Hepatocyte (in vitro differentiated cells): ENCODE measurements around the gene IGFBP6. TPM values are rescaled to one million over a fixed set of nuclear protein-coding genes. Genes with fewer than 3 reads are reported as not detected.
A peak's percentile ranks its signal among the peaks of the same experiment; 100 is the strongest.

Experiments
- DNase-seq: peaks from one replicate; pipeline ENCODE4 v3.0.0-alpha.2; 2016; ENCODE audit warnings: low spot score
- H2AFZ ChIP-seq: fragments of 200-600 bp; sonication (generic); 2 replicates; pipeline ENCODE4 v1.6.0; 2016; ENCODE audit warnings: antibody characterized with exemption, mild to moderate bottlenecking
- H3K27ac ChIP-seq: fragments of 200-600 bp; sonication (generic); 2 replicates; pipeline ENCODE4 v1.5.1; 2016; ENCODE audit warnings: mild to moderate bottlenecking
- H3K27me3 ChIP-seq: fragments of 200-600 bp; sonication (generic); 2 replicates; pipeline ENCODE4 v1.6.1; 2016
- H3K36me3 ChIP-seq: fragments of 200-600 bp; sonication (generic); replicated peaks from 2 replicates; pipeline ENCODE4 v1.5.1; 2016; ENCODE audit warnings: low read depth; ENCODE audit not compliant: insufficient read depth
- H3K4me1 ChIP-seq: fragments of 200-600 bp; sonication (generic); 2 replicates; pipeline ENCODE4 v1.5.1; 2016; ENCODE audit warnings: mild to moderate bottlenecking, moderate library complexity; ENCODE audit not compliant: insufficient read depth
- H3K4me2 ChIP-seq: fragments of 200-600 bp; sonication (generic); 2 replicates; pipeline ENCODE4 v1.6.0; 2016
- H3K4me3 ChIP-seq: fragments of 200-600 bp; sonication (generic); 2 replicates; pipeline ENCODE4 v1.5.1; 2016; ENCODE audit warnings: mild to moderate bottlenecking
- H3K79me2 ChIP-seq: fragments of 200-600 bp; sonication (generic); 2 replicates; pipeline ENCODE4 v1.6.0; 2017; ENCODE audit warnings: mild to moderate bottlenecking
- H3K9me2 ChIP-seq: fragments of 200-600 bp; sonication (generic); replicated peaks from 2 replicates; pipeline ENCODE4 v1.6.0; 2017; ENCODE audit warnings: mild to moderate bottlenecking; ENCODE audit not compliant: insufficient read depth
- H3K9me3 ChIP-seq: fragments of 200-600 bp; sonication (generic); 2 replicates; pipeline ENCODE4 v1.5.1; 2016; ENCODE audit warnings: low read depth, mild to moderate bottlenecking
- H4K20me1 ChIP-seq: fragments of 200-600 bp; sonication (generic); 2 replicates; pipeline ENCODE4 v1.6.0; 2016; ENCODE audit warnings: mild to moderate bottlenecking; ENCODE audit not compliant: insufficient read depth, poor library complexity, severe bottlenecking
- EZH2 ChIP-seq: fragments of 200-600 bp; sonication (generic); IDR thresholded peaks from 2 replicates; pipeline ENCODE4 v1.6.1; 2016; ENCODE audit warnings: antibody characterized with exemption, mild to moderate bottlenecking, borderline replicate concordance
- EZH2phosphoT487 ChIP-seq: fragments of 200-600 bp; sonication (generic); IDR thresholded peaks from one replicate; pipeline ENCODE4 v1.6.1; 2018; ENCODE audit warnings: antibody characterized with exemption, mild to moderate bottlenecking, low read depth, moderate library complexity; ENCODE audit not compliant: unreplicated experiment, severe bottlenecking
- WGBS: methylation state at CpG from one replicate; pipeline ENCODE4 v1.1.6; 2016; ENCODE audit warnings: low lambda C conversion rate; ENCODE audit errors: missing lambda C conversion rate; 5-methylcytosine and 5-hydroxymethylcytosine counted together
- polyA plus RNA-seq: library from polyadenylated mRNA; unstranded; fragments of >200 nt; fragmentation: Nextera tagmentation; extraction: Ambion mirVana; gene quantifications from 2 replicates; pipeline ENCODE4 v1.2.1, GENCODE V29; 2016
- total RNA-seq: library from RNA; depleted of rRNA; stranded (reverse); fragments of >200 nt; gene quantifications from 2 replicates; pipeline ENCODE4 v1.2.3, GENCODE V29; 2014
- TF ChIP-seq, protein P1 (sequence below): fragments of 200-600 bp; sonication (generic); IDR thresholded peaks from 2 replicates; pipeline ENCODE4 v1.5.1; 2016; ENCODE audit warnings: antibody characterized with exemption, mild to moderate bottlenecking; ENCODE audit not compliant: poor library complexity

The IGFBP6 gene
- total and polyA plus RNA-seq, 2 experiments from 2014 or later = 25.1 to 86.0 TPM

DNA sequence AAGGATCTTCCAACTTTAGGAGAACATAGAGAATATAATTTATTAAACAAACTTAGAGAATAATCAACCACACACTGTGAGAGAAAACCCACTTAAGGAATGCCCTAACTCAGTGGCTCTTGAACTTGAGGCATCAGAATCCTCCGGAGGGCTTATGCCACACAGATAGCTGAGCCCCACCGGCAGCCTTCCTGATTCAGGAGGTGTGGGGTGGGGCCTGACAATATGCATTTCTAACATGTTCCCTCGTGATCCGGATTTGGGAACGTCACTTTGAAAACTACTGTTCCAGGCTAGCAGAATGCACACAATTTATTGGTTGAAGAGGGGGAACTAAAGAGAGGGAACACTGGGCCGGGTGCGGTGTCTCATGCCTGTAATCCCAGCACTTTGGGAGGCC, 3.8 kb downstream of the IGFBP6 start:
- H4K20me1 ChIP-seq = no peaks in the 10 kb centered on the region
- H3K4me1 ChIP-seq = peaks cover 31% of the 10 kb centered on the region
- H3K9me2 ChIP-seq = no peaks in the 10 kb centered on the region
- H3K4me3 ChIP-seq = no peak overlapping the region
- WGBS = 88% methylated on average over 7 of the region's 7 CpGs
- H3K27ac ChIP-seq = no peak overlapping the region
- H3K27me3 ChIP-seq = no peaks in the 10 kb centered on the region
- no peaks in the 10 kb centered on the region for H3K36me3 ChIP-seq
- H2AFZ ChIP-seq = no peak overlapping the region
- no peaks in the 10 kb centered on the region for H3K79me2 ChIP-seq
- no peaks in the 10 kb centered on the region for H3K9me3 ChIP-seq
- no peak for DNase-seq
- TF ChIP-seq EZH2 (no peak), EZH2phosphoT487 (no peak)
- TF ChIP-seq, protein P1, sequence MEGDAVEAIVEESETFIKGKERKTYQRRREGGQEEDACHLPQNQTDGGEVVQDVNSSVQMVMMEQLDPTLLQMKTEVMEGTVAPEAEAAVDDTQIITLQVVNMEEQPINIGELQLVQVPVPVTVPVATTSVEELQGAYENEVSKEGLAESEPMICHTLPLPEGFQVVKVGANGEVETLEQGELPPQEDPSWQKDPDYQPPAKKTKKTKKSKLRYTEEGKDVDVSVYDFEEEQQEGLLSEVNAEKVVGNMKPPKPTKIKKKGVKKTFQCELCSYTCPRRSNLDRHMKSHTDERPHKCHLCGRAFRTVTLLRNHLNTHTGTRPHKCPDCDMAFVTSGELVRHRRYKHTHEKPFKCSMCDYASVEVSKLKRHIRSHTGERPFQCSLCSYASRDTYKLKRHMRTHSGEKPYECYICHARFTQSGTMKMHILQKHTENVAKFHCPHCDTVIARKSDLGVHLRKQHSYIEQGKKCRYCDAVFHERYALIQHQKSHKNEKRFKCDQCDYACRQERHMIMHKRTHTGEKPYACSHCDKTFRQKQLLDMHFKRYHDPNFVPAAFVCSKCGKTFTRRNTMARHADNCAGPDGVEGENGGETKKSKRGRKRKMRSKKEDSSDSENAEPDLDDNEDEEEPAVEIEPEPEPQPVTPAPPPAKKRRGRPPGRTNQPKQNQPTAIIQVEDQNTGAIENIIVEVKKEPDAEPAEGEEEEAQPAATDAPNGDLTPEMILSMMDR = no peak
- H3K4me2 ChIP-seq = no peak overlapping the region

DNA sequence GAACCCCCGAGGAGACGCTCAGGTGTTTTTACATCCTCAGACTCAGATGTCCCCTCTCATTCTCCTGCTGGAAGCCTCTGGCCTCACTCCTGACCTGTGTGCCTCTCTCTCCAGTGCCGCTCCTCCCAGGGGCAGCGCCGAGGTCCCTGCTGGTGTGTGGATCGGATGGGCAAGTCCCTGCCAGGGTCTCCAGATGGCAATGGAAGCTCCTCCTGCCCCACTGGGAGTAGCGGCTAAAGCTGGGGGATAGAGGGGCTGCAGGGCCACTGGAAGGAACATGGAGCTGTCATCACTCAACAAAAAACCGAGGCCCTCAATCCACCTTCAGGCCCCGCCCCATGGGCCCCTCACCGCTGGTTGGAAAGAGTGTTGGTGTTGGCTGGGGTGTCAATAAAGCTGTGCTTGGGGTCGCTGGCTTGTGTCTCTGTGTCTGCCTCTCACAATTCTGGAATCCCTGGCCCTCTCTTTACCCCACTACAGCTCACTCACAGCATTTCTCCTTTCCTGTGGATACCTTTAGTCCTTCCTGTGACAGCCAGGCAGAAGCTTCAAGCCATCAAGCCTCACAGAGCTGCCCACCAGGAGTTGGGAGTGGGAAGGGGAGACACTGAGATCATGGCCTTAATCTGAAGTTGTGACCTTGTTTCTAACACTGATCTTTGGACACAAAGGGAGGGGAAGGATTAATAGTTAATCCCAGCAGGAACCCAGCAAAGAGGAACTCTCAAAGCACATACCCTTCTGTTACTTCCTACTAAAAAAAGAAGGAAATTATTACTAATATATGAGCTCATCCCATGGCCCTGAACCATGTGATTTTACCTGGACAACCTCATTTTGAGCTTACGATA, 4.7 kb downstream of the IGFBP6 start:
- TF ChIP-seq EZH2 (no peak), EZH2phosphoT487 (no peak)
- TF ChIP-seq, protein P1 = no peak
- peak; percentile 34 for DNase-seq
- Histone ChIP-seq H3K36me3 (no peaks in the 10 kb centered on the region), H3K9me2 (no peaks in the 10 kb centered on the region), H2AFZ (no peak overlapping the region), H3K27ac (peak overlapping the region; percentile 90), H3K79me2 (no peaks in the 10 kb centered on the region), H3K4me1 (peaks cover 22% of the 10 kb centered on the region), H4K20me1 (no peaks in the 10 kb centered on the region), H3K4me2 (peak overlapping the region; percentile 59), H3K27me3 (no peaks in the 10 kb centered on the region), H3K9me3 (no peaks in the 10 kb centered on the region), H3K4me3 (no peak overlapping the region)
- WGBS = 87% methylated on average over 12 of the region's 12 CpGs

DNA sequence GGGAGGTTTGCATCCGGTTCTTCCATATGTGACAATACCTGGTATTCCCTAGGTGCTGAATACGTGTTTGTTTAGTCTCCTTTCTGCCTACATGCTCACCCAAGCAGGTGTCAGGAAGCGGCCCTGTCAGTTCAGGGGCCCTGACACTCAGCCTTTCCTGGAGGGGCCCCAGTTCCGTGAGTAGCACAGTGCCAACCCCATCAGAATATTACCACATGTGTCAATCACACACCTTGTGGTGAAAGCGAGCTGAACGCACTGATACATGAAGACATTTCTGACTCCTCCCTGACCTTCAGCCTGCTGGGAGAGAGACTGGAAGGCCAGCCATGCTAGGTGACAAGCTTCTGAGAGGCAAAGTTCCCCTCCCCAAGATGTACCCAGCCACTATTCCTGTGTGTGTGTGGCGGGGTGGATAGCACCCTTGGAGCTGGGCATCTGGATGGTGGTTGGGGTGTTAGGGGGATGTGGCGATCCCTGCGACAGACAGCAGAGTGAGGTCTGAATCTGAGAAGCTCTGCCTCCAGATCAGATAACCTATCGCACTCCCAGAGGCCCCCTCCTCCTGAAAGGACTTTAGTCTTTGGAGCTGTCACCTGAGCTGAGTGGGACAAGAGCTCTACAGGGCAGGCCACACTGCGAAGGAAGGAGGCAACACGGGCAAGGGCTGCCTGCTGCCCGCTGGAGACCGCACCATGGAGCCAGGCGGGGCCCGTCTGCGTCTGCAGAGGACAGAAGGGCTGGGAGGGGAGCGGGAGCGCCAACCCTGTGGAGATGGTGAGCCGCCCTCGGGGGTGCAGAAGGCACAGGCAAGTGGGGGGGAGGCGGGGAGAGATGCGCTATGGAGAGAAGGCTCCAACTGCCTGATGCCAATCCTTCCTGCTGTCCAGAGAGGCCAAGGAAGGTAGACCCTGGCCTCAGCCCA, 5.7 kb downstream of the IGFBP6 start, which contains the start of gene SOAT2:
TSS of gene SOAT2 (plus strand) at position 604 of the 925 bp plus-strand sequence. CDS start at position 696, 92 bp downstream.
- Histone ChIP-seq H3K27me3 (no peaks in the 10 kb centered on the region), H3K4me2 (peak within 1 kb of the TSS; percentile 59), H3K27ac (peak within 1 kb of the TSS; percentile 90), H3K9me2 (no peaks in the 10 kb centered on the region), H3K4me1 (peaks cover 19% of the 10 kb centered on the region), H2AFZ (no peak within 1 kb of the TSS), H3K9me3 (no peaks in the 10 kb centered on the region), H3K79me2 (no peaks in the 10 kb centered on the region), H3K4me3 (no peak within 1 kb of the TSS), H4K20me1 (no peaks in the 10 kb centered on the region), H3K36me3 (no peaks in the 10 kb centered on the region)
- peak; percentile 75 for DNase-seq
- TF ChIP-seq, protein P1 = no peak
- TF ChIP-seq EZH2 = no peak
- 71% methylated on average over 23 of the region's 23 CpGs for WGBS
